Measurements from ENCODE around the gene TMCC2. TPM values are rescaled to one million over a fixed set of nuclear protein-coding genes. Genes with fewer than 3 reads are reported as not detected.
A peak's percentile ranks its signal among the peaks of the same experiment; 100 is the strongest.

Gene TMCC2
- total and polyA plus RNA-seq, 2 of the 8 experiments (the other 6 are each of a cell fraction or from before 2014, with no cell fraction given), result 6.7 to 6.8 TPM

- Histone ChIP-seq H3K4ac (replicated peaks; ENCODE audit: insufficient read length, low read depth, low read length) (no peak overlapping the region), H3K9ac (replicated peaks in 1 of 4; ENCODE audit: extremely low read depth in 1 of 4, low read depth in 3 of 4, low read length in 3 of 4) (no peak overlapping the region), H4K8ac (ENCODE audit: extremely low read depth, insufficient read depth, low read length) (no peak overlapping the region), H2AK5ac (ENCODE audit: low read depth, low read length) (no peak overlapping the region), H3K23me2 (ENCODE audit: low read depth, low read length) (no peaks in the 10 kb centered on the region), H2BK120ac (replicated peaks; ENCODE audit: low read depth, low read length) (no peak overlapping the region), H3K27ac (ENCODE audit: low read depth, low read length) (no peak overlapping the region), H3K27me3 (replicated peaks in 1 of 4; ENCODE audit: control insufficient read depth in 3 of 4, extremely low read depth in 1 of 4, insufficient read depth in 3 of 4, low read length in 3 of 4) (no peaks in the 10 kb centered on the region), H3K36me3 (ENCODE audit: control insufficient read depth in 2 of 4, insufficient read depth in 4 of 4, low read length in 3 of 4) (peaks cover 0 to 5% (median 2%) of the 10 kb centered on the region in 4 experiments; a peak in 3 of 8 replicates), H3K9me3 (ENCODE audit: insufficient read depth in 2 of 2, low read depth in 1 of 2, low read length in 1 of 2) (no peaks in the 10 kb centered on the region), H2BK20ac (ENCODE audit: low read length) (no peak overlapping the region), H3K79me2 (ENCODE audit: control insufficient read depth in 1 of 2, insufficient read depth in 2 of 2, low read length in 2 of 2) (no peaks in the 10 kb centered on the region), H2BK5ac (ENCODE audit: low read depth, low read length) (0 out of 2 replicates have a peak overlapping the region, but pooled peaks have one; percentile 21), H3K23ac (ENCODE audit: insufficient read length) (no peak overlapping the region), H2AFZ (ENCODE audit: low read length) (no peak overlapping the region), H2BK15ac (ENCODE audit: low read length) (no peak overlapping the region), H3K4me3 (ENCODE audit: extremely low read depth in 1 of 4, insufficient read depth in 2 of 4, low read depth in 3 of 4, low read length in 4 of 4) (no peak overlapping the region), H3K79me1 (ENCODE audit: low read depth, low read length) (no peaks in the 10 kb centered on the region; the same call in 1 of the 2 replicates), H3K14ac (ENCODE audit: insufficient read length) (no peak overlapping the region), H3K56ac (replicated peaks; ENCODE audit: insufficient read length, low read depth, low read length) (no peak overlapping the region), H4K20me1 (replicated peaks in 1 of 2; ENCODE audit: control insufficient read depth in 1 of 2, insufficient read depth in 2 of 2, low read length in 2 of 2) (peaks cover 0 to 1% of the 10 kb centered on the region in 2 experiments), H3K4me2 (ENCODE audit: insufficient read depth in 1 of 2, low read depth in 2 of 2, low read length in 2 of 2) (no peak overlapping the region), H4K5ac (ENCODE audit: insufficient read length, low read depth, low read length) (no peak overlapping the region), H2BK12ac (ENCODE audit: low read depth, low read length) (no peak overlapping the region), H3K4me1 (replicated peaks in 1 of 4; ENCODE audit: control insufficient read depth in 3 of 4, insufficient read depth in 4 of 4, low read length in 3 of 4) (peaks cover 0 to 4% (median 0%) of the 10 kb centered on the region in 4 experiments; a peak in 3 of 7 replicates), H3K18ac (ENCODE audit: extremely low read depth, low read length) (no peak overlapping the region), H4K91ac (replicated peaks; ENCODE audit: insufficient read length, low read length) (no peak overlapping the region)
- ChIA-PET POLR2A (ENCODE audit: partially characterized antibody) (interaction anchor here (0.6 to 4.2 kb wide), 4 partner anchors 8 to 57 kb away, joined by 3 to 11 read pairs (median 4); no protein-coding TSS in a partner anchor), CTCF (ENCODE audit: partially characterized antibody) (interaction anchor here (0.6 to 40.8 kb wide), 7 partner anchors 0 to 206 kb away, joined by 3 to 1035 read pairs (median 4); partner anchors contain the start of gene TMCC2)
- no peak for DNase-seq (ENCODE audit: low read depth in 1 of 2, low spot score in 2 of 2)
- FAIRE-seq, result no peak
- 95% methylated on average over 8 of the region's 8 CpGs; no CpG with 5 or more reads in 1 of the 2 experiments for WGBS, 2 experiments (ENCODE audit: extremely low coverage in 1 of 2, insufficient coverage in 1 of 2, insufficient read length in 1 of 2, insufficient replicate concordance in 2 of 2, low coverage in 1 of 2, low lambda C conversion rate in 2 of 2, missing lambda C conversion rate in 1 of 2)
- no peak for TF ChIP-seq BRCA1 (IDR thresholded peaks at IDR 0.05; ENCODE audit: low read depth, low read length)
- TF ChIP-seq KDM4A (IDR thresholded peaks at IDR 0.05; ENCODE audit: low read depth, low read length, severe bottlenecking), result no peak
- no peak for TF ChIP-seq E2F6 (IDR thresholded peaks at IDR 0.05)
- no peak for TF ChIP-seq ASH2L (IDR thresholded peaks at IDR 0.05; ENCODE audit: low read length)
- TF ChIP-seq PHF8 (conservative IDR thresholded peaks at IDR 0.05; ENCODE audit: low read depth, low read length), result no peak
- TF ChIP-seq CREB1 (IDR thresholded peaks at IDR 0.05), result no peak
- TF ChIP-seq ATF3 (IDR thresholded peaks at IDR 0.05; ENCODE audit: insufficient read depth, low read depth, low read length), result no peak
- no peak for TF ChIP-seq MAFK (IDR thresholded peaks at IDR 0.05; ENCODE audit: low read depth, low read length)
- no peak for TF ChIP-seq RNF2 (IDR thresholded peaks at IDR 0.05; ENCODE audit: borderline replicate concordance, low read depth, low read length, missing control alignments, poor library complexity, severe bottlenecking)
- no peak for TF ChIP-seq NRF1 (IDR thresholded peaks at IDR 0.05; ENCODE audit: low read depth, low read length)
These were observed 15.8 kb downstream of the TMCC2 start for GRCh38 chr1:205243350-205244191.

Measured in H1 (cell line).